ENCODE data around the gene SH2D2A.

GRCh38 chr1:156786640-156787039 is 30.0 kb downstream of the SH2D2A start:
- TF ChIP-seq POLR2A (IDR thresholded peaks at IDR 0.05; ENCODE audit: low read length) (no peak), GATA1 (IDR thresholded peaks at IDR 0.05; ENCODE audit: low read depth, low read length) (no peak)

Data from erythroblast (primary cell).